ENCODE results near the gene BCAN.
A peak's percentile ranks its signal among the peaks of the same experiment; 100 is the strongest.

BCAN gene

GRCh38 chr1:156681196-156681960 lies 39.5 kb downstream of the BCAN start:
- no peak for DNase-seq

GRCh38 chr1:156682166-156682890 lies 40.4 kb downstream of the BCAN start:
- peak; percentile 39 for DNase-seq

GRCh38 chr1:156684227-156684782 lies 42.4 kb downstream of the BCAN start:
- no peak for DNase-seq

GRCh38 chr1:156689035-156689952 lies 47.4 kb downstream of the BCAN start:
- DNase-seq, result peak; percentile 92

GRCh38 chr1:156689953-156690674 lies 48.2 kb downstream of the BCAN start:
- DNase-seq, result no peak

- DNase-seq, result no peak
These were observed 48.7 kb downstream of the BCAN start for GRCh38 chr1:156690675-156691036.

GRCh38 chr1:156691191-156691590 lies 49.3 kb downstream of the BCAN start:
- DNase-seq, result no peak

- DNase-seq, result peak; percentile 23
These were observed 49.9 kb downstream of the BCAN start for GRCh38 chr1:156691665-156692440.

GRCh38 chr1:156692441-156692924 lies 50.6 kb downstream of the BCAN start:
- DNase-seq, result peak; percentile 76

- DNase-seq, result peak; percentile 90
These were observed 51.3 kb downstream of the BCAN start for GRCh38 chr1:156692925-156693847.

GRCh38 chr1:156693848-156694689 lies 52.2 kb downstream of the BCAN start:
- DNase-seq, result peak; percentile 53

- no peak for DNase-seq
These were observed 52.7 kb downstream of the BCAN start for GRCh38 chr1:156694690-156694962.

GRCh38 chr1:156696755-156697154 lies 54.8 kb downstream of the BCAN start:
- no peak for DNase-seq

- DNase-seq, result peak; percentile 74
These were observed 55.6 kb downstream of the BCAN start for GRCh38 chr1:156697481-156697880.

- DNase-seq, result no peak
These were observed 57.1 kb downstream of the BCAN start for GRCh38 chr1:156698995-156699394.

GRCh38 chr1:156700736-156701531 lies 59.0 kb downstream of the BCAN start:
- no peak for DNase-seq

- DNase-seq, result no peak
These were observed 61.4 kb downstream of the BCAN start for GRCh38 chr1:156703336-156703735.

GRCh38 chr1:156703741-156704140 lies 61.8 kb downstream of the BCAN start:
- DNase-seq, result no peak

Measured in DMS53 (cell line).